Measurements from ENCODE around the gene INPP5A. TPM values are rescaled to one million over a fixed set of nuclear protein-coding genes. Genes with fewer than 3 reads are reported as not detected.

INPP5A gene
- total and polyA plus RNA-seq, 10 of the 15 experiments (the other 5 are each of a cell fraction or from before 2014, with no cell fraction given), result 0.52 to 15.0 (median 6.3) TPM

DNA sequence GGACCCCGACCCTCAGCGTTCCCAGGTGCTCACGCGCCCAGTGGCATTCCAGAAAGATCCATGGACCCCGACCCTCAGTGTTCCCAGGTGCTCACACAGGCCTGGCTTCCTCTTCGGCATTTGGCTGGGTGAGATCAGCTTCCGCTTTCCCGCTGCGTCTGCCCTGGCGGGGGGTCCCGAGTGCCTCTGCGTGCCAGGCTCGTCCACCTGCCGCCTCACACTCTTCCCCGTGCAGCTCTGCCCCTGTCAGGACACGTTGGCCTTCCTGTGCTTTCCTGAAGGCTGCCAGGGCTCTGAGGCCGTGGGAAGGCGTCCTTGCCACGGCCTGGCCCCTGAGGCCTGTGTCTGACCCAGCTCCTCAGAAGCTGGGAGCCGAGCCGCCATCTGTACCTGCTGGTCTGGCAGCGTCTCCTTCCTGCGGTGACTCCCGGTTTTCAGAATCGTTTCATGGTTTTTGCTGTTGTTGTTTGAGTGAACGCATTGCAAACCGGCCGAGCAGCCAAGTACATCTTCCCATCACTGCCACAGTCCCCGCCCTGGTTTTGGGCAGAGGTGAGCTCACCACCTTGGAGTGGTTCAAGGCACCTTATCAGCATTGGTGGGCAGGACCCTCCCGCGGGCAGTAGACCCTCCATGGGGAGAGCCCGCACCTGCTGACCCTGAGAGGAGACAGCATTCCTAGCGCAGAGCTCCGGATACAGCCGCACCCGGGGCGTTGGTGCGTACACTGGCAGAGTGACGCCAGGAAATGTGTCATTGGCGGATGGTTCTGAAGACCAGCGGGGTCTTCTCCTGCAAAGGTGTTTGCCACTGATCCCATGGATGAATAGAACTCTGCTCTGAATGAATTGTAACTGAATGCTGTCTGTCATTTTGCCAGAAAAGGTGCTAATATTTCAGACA, 231.0 kb downstream of the INPP5A start:
- RAD21 ChIA-PET (ENCODE audit: unreplicated experiment), result no interaction called here
- Histone ChIP-seq H2AFZ (ENCODE audit: control insufficient read depth, low read depth, low read length) (no peak overlapping the region), H3K79me2 (ENCODE audit: control insufficient read depth, insufficient read depth, low read length) (no peaks in the 10 kb centered on the region), H4K20me1 (ENCODE audit: control insufficient read depth, insufficient read depth) (no peaks in the 10 kb centered on the region), H3K4me3 (no peak overlapping the region), H3K9ac (ENCODE audit: control insufficient read depth, insufficient read depth, low read length) (no peak overlapping the region), H3K4me2 (ENCODE audit: control insufficient read depth, insufficient read depth) (no peak overlapping the region), H3K4me1 (ENCODE audit: control insufficient read depth, insufficient read depth, low read length) (no peaks in the 10 kb centered on the region), H3K27ac (ENCODE audit: control insufficient read depth, insufficient read depth) (no peak overlapping the region), H3K9me3 (replicated peaks; ENCODE audit: control insufficient read depth, insufficient read depth, low read length) (no peaks in the 10 kb centered on the region; the same call in 1 of the 3 replicates), H3K36me3 (ENCODE audit: control insufficient read depth in 2 of 2, insufficient read depth in 2 of 2, low read length in 1 of 2) (no peaks in the 10 kb centered on the region), H3K27me3 (replicated peaks in 1 of 2; ENCODE audit: control insufficient read depth in 2 of 2, insufficient read depth in 2 of 2, low read length in 1 of 2) (no peaks in the 10 kb centered on the region)
- no peak for FAIRE-seq
- TF ChIP-seq EED (IDR thresholded peaks at IDR 0.05; ENCODE audit: low read depth) (no peak), CHD4 (IDR thresholded peaks at IDR 0.05) (no peak), LARP7 (IDR thresholded peaks at IDR 0.05) (no peak), GABPA (IDR thresholded peaks at IDR 0.05; ENCODE audit: low read depth) (no peak)
- in situ Hi-C loops (cut with MboI) (no loop called here), intact Hi-C loops (cut with micrococcal nuclease; ENCODE audit: unreplicated experiment) (no loop called here)
- BruUV-seq (replicated peaks), result no TSS peak
- POLR2A ChIA-PET, result no interaction called here
- 87% methylated on average over 34 of the region's 41 CpGs for WGBS (ENCODE audit: insufficient coverage, insufficient replicate concordance, low lambda C conversion rate, missing lambda C conversion rate)
- CTCF ChIA-PET, result no interaction called here
- SMC1A ChIA-PET (ENCODE audit: uncharacterized antibody, unreplicated experiment), result no interaction called here
- ATAC-seq, result no peak
- DNase-seq (ENCODE audit: low read depth, low spot score), result no peak

DNA sequence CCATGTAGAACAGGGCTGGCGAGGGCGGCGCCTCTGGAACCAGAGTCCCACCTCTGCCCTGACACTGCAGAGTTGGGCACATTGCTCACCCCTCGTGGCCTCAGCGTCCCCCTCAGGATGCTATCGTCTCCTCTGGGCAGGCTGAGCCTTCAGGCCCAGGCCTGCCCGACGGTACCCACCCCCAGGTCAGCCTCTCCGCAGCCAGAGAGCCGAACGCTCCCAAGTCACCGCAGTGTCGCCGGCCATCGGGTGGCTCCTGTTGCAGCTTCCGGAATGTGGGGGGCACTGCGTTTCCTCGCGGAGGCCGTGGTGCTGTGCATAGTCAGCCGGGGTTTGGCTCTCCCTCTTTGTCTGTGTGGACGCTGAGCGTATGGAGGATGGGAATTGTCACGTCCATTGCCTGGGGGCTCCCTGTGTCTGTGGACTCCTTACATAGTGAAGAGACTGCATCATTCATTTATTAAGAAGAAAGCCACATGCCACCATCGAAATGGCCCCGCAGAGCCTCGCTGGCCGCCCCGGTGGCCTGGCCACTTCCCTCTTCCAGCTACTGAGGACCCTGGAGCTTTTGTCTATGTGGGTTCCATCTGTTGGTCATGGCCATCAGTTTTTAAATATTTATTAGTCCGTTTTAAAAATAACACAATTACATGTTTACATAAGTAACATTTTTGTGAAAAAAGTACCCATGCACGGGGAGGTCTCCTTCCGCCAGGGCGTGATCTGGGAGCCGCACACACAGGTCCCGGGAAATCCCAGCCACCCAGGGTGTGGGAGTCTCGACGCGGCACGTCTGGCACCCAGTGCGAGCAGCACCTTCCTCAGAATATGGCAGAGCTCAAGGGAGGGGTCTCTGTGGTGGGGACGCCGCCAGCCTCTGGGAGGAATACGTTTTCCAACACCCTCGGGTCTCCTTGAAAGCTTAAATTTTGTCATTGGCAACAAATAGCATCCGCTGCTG, 232.8 kb downstream of the INPP5A start:
- DNase-seq (ENCODE audit: low read depth, low spot score) (no peak), FAIRE-seq (no peak), ATAC-seq (no peak)
- in situ Hi-C loops (cut with MboI) (no loop called here), intact Hi-C loops (cut with micrococcal nuclease; ENCODE audit: unreplicated experiment) (no loop called here)
- 91% methylated on average over 45 of the region's 45 CpGs for WGBS (ENCODE audit: insufficient coverage, insufficient replicate concordance, low lambda C conversion rate, missing lambda C conversion rate)
- Histone ChIP-seq H3K4me1 (ENCODE audit: control insufficient read depth, insufficient read depth, low read length) (no peaks in the 10 kb centered on the region), H3K36me3 (ENCODE audit: control insufficient read depth in 2 of 2, insufficient read depth in 2 of 2, low read length in 1 of 2) (no peaks in the 10 kb centered on the region), H3K27me3 (replicated peaks in 1 of 2; ENCODE audit: control insufficient read depth in 2 of 2, insufficient read depth in 2 of 2, low read length in 1 of 2) (no peaks in the 10 kb centered on the region), H3K4me2 (ENCODE audit: control insufficient read depth, insufficient read depth) (no peak overlapping the region), H2AFZ (ENCODE audit: control insufficient read depth, low read depth, low read length) (no peak overlapping the region), H3K79me2 (ENCODE audit: control insufficient read depth, insufficient read depth, low read length) (no peaks in the 10 kb centered on the region), H3K9ac (ENCODE audit: control insufficient read depth, insufficient read depth, low read length) (no peak overlapping the region), H4K20me1 (ENCODE audit: control insufficient read depth, insufficient read depth) (no peaks in the 10 kb centered on the region), H3K27ac (ENCODE audit: control insufficient read depth, insufficient read depth) (no peak overlapping the region), H3K4me3 (no peak overlapping the region), H3K9me3 (replicated peaks; ENCODE audit: control insufficient read depth, insufficient read depth, low read length) (no peaks in the 10 kb centered on the region; the same call in 1 of the 3 replicates)
- CTCF ChIA-PET, result interaction anchor here (0.6 kb wide), 1 partner anchor 140 kb away, joined by 3 read pairs; no protein-coding TSS in a partner anchor
- SMC1A ChIA-PET (ENCODE audit: uncharacterized antibody, unreplicated experiment), result no interaction called here
- BruUV-seq (replicated peaks), result no TSS peak
- RAD21 ChIA-PET (ENCODE audit: unreplicated experiment), result no interaction called here
- POLR2A ChIA-PET, result no interaction called here
- no peak for TF ChIP-seq RAD21 (IDR thresholded peaks at IDR 0.05; ENCODE audit: insufficient read depth, low read depth, low read length)
- TF ChIP-seq EP300 (IDR thresholded peaks at IDR 0.05; ENCODE audit: borderline replicate concordance in 1 of 2, control insufficient read depth in 1 of 2, low read depth in 2 of 2, low read length in 2 of 2), result no peak
- TF ChIP-seq POLR2AphosphoS2 (IDR thresholded peaks at IDR 0.05; ENCODE audit: low read depth, low read length), result no peak
- no peak for TF ChIP-seq ZNF207 (IDR thresholded peaks at IDR 0.05; ENCODE audit: borderline replicate concordance)
- TF ChIP-seq RCOR1 (conservative IDR thresholded peaks at IDR 0.05; ENCODE audit: low read depth, low read length), result no peak
- no peak for TF ChIP-seq MEF2A (IDR thresholded peaks at IDR 0.05; ENCODE audit: insufficient read depth, low read depth, low read length)
- no peak for TF ChIP-seq MYB (IDR thresholded peaks at IDR 0.05; ENCODE audit: borderline replicate concordance, low read depth, low read length)

Measured in GM12878 (cell line).